Lung (tissue), 12 donors: ENCODE data around the gene SFTPD. TPM values are rescaled to one million over a fixed set of nuclear protein-coding genes. Genes with fewer than 3 reads are reported as not detected.

ENCODE experiments used
- ATAC-seq: fragments of 200-7000 bp; cut with Tn5 transposase; one replicate; pipeline ENCODE4 v1.9.1; 2020; ENCODE audit warnings: moderate number of reproducible peaks; ENCODE audit not compliant: insufficient read depth, low FRiP score
- DNase-seq, 3 donors: peaks; one replicate each; pipeline ENCODE4 v3.0.0-alpha.2; 2013 to 2017
- H3K27ac ChIP-seq, 2 donors: one replicate each; pipeline ENCODE4 v1.5.1; 2013; ENCODE audit warnings: mild to moderate bottlenecking in 2 of 2, moderate library complexity in 2 of 2, control low read depth in 1 of 2, inconsistent platforms in 1 of 2, low read depth in 1 of 2, low read length in 1 of 2
- H3K27me3 ChIP-seq, 3 donors: one replicate each; pipeline ENCODE4 v1.5.1; 2013; ENCODE audit warnings: low read length in 2 of 3; ENCODE audit not compliant: control insufficient read depth in 3 of 3, insufficient read depth in 3 of 3
- H3K36me3 ChIP-seq, 4 donors: one replicate each; pipeline ENCODE4 v1.5.1; 2013; ENCODE audit warnings: low read length in 4 of 4, mild to moderate bottlenecking in 1 of 4, moderate library complexity in 1 of 4; ENCODE audit not compliant: control insufficient read depth in 4 of 4, insufficient read depth in 4 of 4
- H3K4me1 ChIP-seq, 5 donors: one replicate each; pipeline ENCODE4 v1.5.1; 2013; ENCODE audit warnings: low read length in 5 of 5, mild to moderate bottlenecking in 2 of 5, moderate library complexity in 1 of 5; ENCODE audit not compliant: control insufficient read depth in 5 of 5, insufficient read depth in 5 of 5
- H3K4me3 ChIP-seq: one replicate; pipeline ENCODE4 v1.5.1; 2013; ENCODE audit warnings: mild to moderate bottlenecking, control low read depth, moderate library complexity
- H3K9ac ChIP-seq, 2 donors: one replicate each; pipeline ENCODE4 v1.5.1; 2013; ENCODE audit warnings: low read length in 2 of 2, control low read depth in 1 of 2; ENCODE audit not compliant: insufficient read depth in 1 of 2
- H3K9me3 ChIP-seq, 4 donors: one replicate each; pipeline ENCODE4 v1.5.1; 2013; ENCODE audit warnings: low read length in 3 of 4, mild to moderate bottlenecking in 1 of 4, moderate library complexity in 1 of 4; ENCODE audit not compliant: control insufficient read depth in 4 of 4, insufficient read depth in 3 of 4
- WGBS, 2 donors: extraction: QIAGEN DNeasy Blood & Tissue Kit; methylation state at CpG; one replicate each; pipeline ENCODE4 v1.1.7; 2013; 5-methylcytosine and 5-hydroxymethylcytosine counted together
- polyA plus RNA-seq, 2 donors: library from polyadenylated mRNA; stranded (reverse); fragments of 200-250 nt; gene quantifications; one replicate each; pipeline ENCODE4 v1.2.1, GENCODE V29; 2013
- total RNA-seq, 2 donors: library from RNA; depleted of rRNA in 1 of 2; stranded (reverse); fragments of >200 nt in 1 of 2; gene quantifications; one replicate each; pipeline ENCODE4 v1.2.1, GENCODE V29; 2014 to 2021
- TF ChIP-seq, protein P1 (sequence below): IDR thresholded peaks from 2 replicates; pipeline ENCODE4 v1.5.1; 2012; ENCODE audit warnings: mild to moderate bottlenecking; ENCODE audit errors: control extremely low read depth, extremely low read depth
- donor health status: control.
- donor health status: control.
- donor health status: Bipolar disorder and iron deficiency.
- donor health status: healthy.
- donor health status: DM: yes; HTN: yes; CAD: no.

SFTPD gene
- total and polyA plus RNA-seq, 4 donors = 216 to 661 (median 635) TPM

DNA sequence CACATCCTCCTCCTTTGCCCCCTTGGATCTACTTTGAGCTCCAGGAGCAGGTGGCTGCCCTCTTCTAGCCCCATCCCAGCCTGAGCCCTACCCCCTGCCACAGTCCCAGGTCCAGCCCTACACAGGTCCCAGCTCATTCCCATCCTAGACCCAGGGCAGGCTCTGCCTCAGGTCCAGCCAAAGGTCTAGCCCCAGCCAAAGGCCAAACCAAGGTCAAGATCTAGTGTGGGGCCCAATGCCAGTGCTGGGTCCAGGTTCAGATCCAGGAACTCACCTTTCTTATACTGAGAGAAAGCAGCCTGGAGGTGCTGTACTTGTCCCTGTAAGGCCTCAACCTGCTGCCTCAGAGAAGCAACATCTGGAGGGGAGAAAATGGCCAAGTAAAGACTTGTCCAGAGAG is 8.5 kb downstream of the SFTPD start:
- Histone ChIP-seq H3K4me3 (no peak overlapping the region), H3K36me3 (peaks cover 0 to 4% (median 1%) of the 10 kb centered on the region in 4 donors), H3K4me1 (peaks cover 0 to 7% (median 0%) of the 10 kb centered on the region in 5 donors), H3K27ac (no peak overlapping the region), H3K9me3 (no peaks in the 10 kb centered on the region), H3K27me3 (no peaks in the 10 kb centered on the region), H3K9ac (no peak overlapping the region)
- TF ChIP-seq, protein P1, sequence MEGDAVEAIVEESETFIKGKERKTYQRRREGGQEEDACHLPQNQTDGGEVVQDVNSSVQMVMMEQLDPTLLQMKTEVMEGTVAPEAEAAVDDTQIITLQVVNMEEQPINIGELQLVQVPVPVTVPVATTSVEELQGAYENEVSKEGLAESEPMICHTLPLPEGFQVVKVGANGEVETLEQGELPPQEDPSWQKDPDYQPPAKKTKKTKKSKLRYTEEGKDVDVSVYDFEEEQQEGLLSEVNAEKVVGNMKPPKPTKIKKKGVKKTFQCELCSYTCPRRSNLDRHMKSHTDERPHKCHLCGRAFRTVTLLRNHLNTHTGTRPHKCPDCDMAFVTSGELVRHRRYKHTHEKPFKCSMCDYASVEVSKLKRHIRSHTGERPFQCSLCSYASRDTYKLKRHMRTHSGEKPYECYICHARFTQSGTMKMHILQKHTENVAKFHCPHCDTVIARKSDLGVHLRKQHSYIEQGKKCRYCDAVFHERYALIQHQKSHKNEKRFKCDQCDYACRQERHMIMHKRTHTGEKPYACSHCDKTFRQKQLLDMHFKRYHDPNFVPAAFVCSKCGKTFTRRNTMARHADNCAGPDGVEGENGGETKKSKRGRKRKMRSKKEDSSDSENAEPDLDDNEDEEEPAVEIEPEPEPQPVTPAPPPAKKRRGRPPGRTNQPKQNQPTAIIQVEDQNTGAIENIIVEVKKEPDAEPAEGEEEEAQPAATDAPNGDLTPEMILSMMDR = no peak
- ATAC-seq (no peak), DNase-seq (no peak)

DNA sequence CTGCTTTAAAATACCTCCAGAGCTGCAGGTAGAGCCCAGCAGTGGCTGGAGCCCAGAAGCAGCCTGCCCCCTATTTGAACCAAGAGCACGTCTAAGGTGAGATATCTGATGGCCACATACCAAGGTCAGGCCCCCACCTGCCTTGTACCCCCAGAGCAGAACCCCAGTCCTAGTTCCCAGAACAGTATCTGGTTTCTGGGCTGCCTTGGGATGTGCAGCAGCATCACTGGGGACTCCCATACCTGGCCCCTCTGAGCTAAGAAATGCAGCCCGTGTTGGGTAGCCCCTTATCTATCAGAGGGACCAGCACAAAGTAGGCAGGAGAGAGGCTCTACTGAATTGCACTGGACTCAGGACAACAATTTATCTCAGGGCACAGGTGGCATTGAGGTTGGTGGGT is 8.9 kb downstream of the SFTPD start:
- Histone ChIP-seq H3K9me3 (no peaks in the 10 kb centered on the region), H3K4me3 (no peak overlapping the region), H3K4me1 (peaks cover 0 to 7% (median 0%) of the 10 kb centered on the region in 5 donors), H3K27ac (no peak overlapping the region), H3K9ac (no peak overlapping the region), H3K36me3 (peaks cover 0 to 4% (median 1%) of the 10 kb centered on the region in 4 donors), H3K27me3 (no peaks in the 10 kb centered on the region)
- TF ChIP-seq, protein P1 = no peak
- WGBS, 2 donors = 84 to 93% methylated on average over 2 of the region's 2 CpGs
- ATAC-seq (no peak), DNase-seq (no peak)

DNA sequence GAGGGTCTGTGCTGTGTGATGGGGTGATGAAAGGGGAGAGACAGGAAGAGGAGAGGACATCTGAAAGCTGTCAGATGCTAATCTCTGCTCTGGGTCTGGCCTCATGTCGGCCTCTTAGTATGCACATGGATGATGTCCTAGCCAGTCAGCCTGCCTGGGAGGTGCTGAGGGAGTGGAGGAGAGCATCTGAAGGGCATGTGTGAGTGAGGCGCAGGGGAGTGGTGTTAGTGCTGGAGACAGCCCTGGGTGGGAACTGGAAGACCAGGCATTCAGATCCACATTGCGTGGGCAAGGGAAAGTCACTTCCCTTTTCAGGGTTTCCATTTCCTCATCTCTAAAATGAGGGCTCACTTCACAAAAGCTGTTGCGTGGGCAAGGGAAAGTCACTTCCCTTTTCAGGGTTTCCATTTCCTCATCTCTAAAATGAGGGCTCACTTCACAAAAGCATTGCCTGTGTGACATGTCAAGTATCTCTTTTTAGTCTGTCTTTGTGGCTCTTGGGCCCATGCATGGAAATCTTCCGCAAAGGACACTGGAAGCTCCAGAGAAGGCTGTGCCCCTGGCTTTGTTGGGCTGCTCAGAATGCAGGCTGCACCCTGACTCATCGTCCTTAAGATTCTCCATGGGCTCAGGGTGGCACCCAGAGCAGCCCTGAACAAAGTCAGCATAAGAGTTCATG is 10.0 kb downstream of the SFTPD start:
- ATAC-seq = peak; percentile 53
- peaks cover 0 to 7% (median 0%) of the 10 kb centered on the region in 5 donors for H3K4me1 ChIP-seq
- TF ChIP-seq, protein P1 = no peak
- peak overlapping the region in 1 of 2 donors; percentile 26 for H3K27ac ChIP-seq
- WGBS, 2 donors = 48 to 68% methylated on average over 6 of the region's 6 CpGs
- peaks cover 0 to 4% (median 1%) of the 10 kb centered on the region in 4 donors for H3K36me3 ChIP-seq
- no peak overlapping the region for H3K4me3 ChIP-seq
- H3K9ac ChIP-seq = no peak overlapping the region
- no peaks in the 10 kb centered on the region for H3K27me3 ChIP-seq
- peak in 1 of 3 donors; percentile 24 for DNase-seq
- no peaks in the 10 kb centered on the region for H3K9me3 ChIP-seq

DNA sequence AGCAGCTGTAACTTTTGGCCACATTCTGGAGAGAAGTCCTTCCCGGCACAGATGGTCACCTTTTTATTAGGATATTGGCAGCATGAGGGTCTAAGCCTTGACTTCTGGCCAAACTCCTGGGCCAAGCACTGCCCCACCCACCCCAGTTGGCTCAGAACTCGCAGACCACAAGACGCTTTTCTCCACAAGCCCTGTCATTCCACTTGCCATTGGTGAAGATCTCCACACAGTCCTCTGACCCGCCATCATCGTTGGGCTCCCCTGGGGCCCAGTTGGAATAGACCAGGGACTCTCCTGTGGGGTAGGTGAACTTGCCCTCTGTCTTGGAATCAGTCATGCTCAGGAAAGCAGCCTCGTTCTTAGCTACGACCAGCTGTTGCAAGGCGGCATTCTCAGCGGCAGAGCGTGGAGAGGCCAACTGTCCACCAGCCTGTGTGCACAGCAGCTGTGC is 11.2 kb downstream of the SFTPD start:
- 91 to 94% methylated on average over 10 of the region's 10 CpGs for WGBS, 2 donors
- TF ChIP-seq, protein P1 = no peak
- Histone ChIP-seq H3K36me3 (peaks cover 0 to 4% (median 1%) of the 10 kb centered on the region in 4 donors), H3K9ac (no peak overlapping the region), H3K27ac (no peak overlapping the region), H3K4me1 (peaks cover 0 to 5% (median 4%) of the 10 kb centered on the region in 5 donors), H3K4me3 (no peak overlapping the region), H3K27me3 (no peaks in the 10 kb centered on the region), H3K9me3 (no peaks in the 10 kb centered on the region)
- ATAC-seq (no peak), DNase-seq (no peak)
